ENCODE measurements around the gene SLU7.

SLU7 gene

DNA sequence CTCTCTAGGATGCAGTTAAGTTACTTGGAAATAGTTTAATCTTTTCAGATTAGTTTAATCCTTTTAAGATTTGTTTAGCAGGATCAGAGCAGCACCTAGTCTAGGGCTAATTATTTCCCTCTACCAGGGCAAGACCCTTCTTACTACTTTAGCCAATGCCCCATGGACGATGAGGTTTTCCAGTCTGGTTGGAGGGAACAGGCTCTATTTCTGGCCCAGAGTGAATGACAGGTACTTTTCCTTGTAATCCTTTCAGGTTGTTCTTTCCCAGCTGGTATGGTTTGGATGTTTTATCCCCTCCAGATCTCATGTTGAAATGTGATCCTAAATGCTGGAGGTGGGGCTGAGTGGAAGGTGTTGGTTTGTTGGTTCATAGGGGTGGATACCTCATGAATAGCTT, 30.0 kb upstream of the SLU7 start:
- TF ChIP-seq SIN3A (IDR thresholded peaks at IDR 0.05; ENCODE audit: borderline replicate concordance, insufficient read depth, low read length) (no peak), TAF1 (IDR thresholded peaks at IDR 0.05; ENCODE audit: borderline replicate concordance, insufficient read depth, low read length) (no peak), FOXP2 (optimal IDR thresholded peaks at IDR 0.05; ENCODE audit: borderline replicate concordance, extremely low read depth, extremely low read length, insufficient read depth) (no peak), POLR2AphosphoS5 (IDR thresholded peaks at IDR 0.05; ENCODE audit: low read depth, low read length) (no peak)
- TF ChIP-seq, protein P1, sequence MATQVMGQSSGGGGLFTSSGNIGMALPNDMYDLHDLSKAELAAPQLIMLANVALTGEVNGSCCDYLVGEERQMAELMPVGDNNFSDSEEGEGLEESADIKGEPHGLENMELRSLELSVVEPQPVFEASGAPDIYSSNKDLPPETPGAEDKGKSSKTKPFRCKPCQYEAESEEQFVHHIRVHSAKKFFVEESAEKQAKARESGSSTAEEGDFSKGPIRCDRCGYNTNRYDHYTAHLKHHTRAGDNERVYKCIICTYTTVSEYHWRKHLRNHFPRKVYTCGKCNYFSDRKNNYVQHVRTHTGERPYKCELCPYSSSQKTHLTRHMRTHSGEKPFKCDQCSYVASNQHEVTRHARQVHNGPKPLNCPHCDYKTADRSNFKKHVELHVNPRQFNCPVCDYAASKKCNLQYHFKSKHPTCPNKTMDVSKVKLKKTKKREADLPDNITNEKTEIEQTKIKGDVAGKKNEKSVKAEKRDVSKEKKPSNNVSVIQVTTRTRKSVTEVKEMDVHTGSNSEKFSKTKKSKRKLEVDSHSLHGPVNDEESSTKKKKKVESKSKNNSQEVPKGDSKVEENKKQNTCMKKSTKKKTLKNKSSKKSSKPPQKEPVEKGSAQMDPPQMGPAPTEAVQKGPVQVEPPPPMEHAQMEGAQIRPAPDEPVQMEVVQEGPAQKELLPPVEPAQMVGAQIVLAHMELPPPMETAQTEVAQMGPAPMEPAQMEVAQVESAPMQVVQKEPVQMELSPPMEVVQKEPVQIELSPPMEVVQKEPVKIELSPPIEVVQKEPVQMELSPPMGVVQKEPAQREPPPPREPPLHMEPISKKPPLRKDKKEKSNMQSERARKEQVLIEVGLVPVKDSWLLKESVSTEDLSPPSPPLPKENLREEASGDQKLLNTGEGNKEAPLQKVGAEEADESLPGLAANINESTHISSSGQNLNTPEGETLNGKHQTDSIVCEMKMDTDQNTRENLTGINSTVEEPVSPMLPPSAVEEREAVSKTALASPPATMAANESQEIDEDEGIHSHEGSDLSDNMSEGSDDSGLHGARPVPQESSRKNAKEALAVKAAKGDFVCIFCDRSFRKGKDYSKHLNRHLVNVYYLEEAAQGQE (IDR thresholded peaks at IDR 0.05; ENCODE audit: insufficient read depth in 1 of 2, low read depth in 2 of 2, low read length in 2 of 2), result no peak

DNA sequence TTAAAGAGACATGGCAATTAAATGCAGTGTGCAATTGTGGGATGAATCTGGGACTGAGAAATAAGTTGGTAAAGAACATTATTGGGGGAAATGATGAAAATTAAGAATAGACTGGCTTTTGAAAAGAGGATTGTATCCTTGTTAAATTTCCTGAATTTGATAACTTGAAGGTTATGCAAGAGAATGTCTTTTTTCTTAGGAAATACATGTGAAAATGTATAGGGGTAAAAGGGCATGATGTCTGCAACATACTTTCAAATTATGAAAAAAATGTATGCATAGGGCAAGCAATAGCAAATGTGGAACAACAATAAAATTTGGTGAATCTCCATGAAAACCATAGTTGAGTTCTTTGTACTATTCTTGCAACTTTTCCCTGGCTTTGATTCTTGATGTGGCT, 26.9 kb upstream of the SLU7 start:
- TF ChIP-seq FOXP2 (optimal IDR thresholded peaks at IDR 0.05; ENCODE audit: borderline replicate concordance, extremely low read depth, extremely low read length, insufficient read depth) (no peak), SIN3A (IDR thresholded peaks at IDR 0.05; ENCODE audit: borderline replicate concordance, insufficient read depth, low read length) (no peak), TAF1 (IDR thresholded peaks at IDR 0.05; ENCODE audit: borderline replicate concordance, insufficient read depth, low read length) (no peak), POLR2AphosphoS5 (IDR thresholded peaks at IDR 0.05; ENCODE audit: low read depth, low read length) (no peak)
- TF ChIP-seq, protein P1 (IDR thresholded peaks at IDR 0.05; ENCODE audit: insufficient read depth in 1 of 2, low read depth in 2 of 2, low read length in 2 of 2), result no peak

DNA sequence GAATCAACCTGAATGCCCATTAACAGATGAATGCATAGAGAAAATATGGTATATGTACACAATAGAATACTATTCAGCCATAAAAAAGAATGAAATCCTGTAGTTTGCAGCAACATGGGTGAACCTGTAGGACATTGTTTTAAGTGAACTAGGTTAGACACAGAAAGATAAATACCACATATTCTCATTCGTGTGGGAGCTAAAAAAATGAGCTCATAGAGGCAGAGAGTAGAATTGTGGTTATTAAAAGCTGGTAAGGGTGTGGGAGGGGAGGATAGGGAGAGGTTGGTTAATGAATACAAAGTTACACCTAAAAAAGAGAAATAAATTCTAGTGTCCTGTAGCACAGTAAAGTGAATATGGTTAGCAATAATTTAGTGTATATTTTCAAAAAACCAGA, 26.3 kb upstream of the SLU7 start:
- TF ChIP-seq TAF1 (IDR thresholded peaks at IDR 0.05; ENCODE audit: borderline replicate concordance, insufficient read depth, low read length) (no peak), POLR2AphosphoS5 (IDR thresholded peaks at IDR 0.05; ENCODE audit: low read depth, low read length) (no peak), SIN3A (IDR thresholded peaks at IDR 0.05; ENCODE audit: borderline replicate concordance, insufficient read depth, low read length) (no peak), FOXP2 (optimal IDR thresholded peaks at IDR 0.05; ENCODE audit: borderline replicate concordance, extremely low read depth, extremely low read length, insufficient read depth) (no peak)
- TF ChIP-seq, protein P1 (IDR thresholded peaks at IDR 0.05; ENCODE audit: insufficient read depth in 1 of 2, low read depth in 2 of 2, low read length in 2 of 2), result no peak

DNA sequence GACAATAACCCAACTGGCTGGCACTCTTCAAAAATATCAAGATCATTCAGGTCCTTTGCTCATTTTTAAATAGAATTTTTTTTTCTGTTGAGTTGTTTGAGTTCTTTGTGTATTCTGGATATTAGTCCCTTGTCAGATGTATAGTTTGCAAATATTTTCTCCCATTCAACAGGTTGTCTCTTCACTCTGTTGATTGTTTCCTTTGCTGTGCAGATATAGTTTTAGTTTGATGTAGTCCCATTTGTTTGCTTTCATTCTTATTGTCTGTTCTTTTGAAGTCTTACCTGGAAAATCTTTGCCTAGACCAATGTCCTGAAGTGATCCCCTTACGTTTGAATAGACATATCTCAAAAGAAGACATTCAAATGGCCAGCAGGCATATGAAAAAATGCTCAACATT, 25.5 kb upstream of the SLU7 start:
- no peak for TF ChIP-seq FOXP2 (optimal IDR thresholded peaks at IDR 0.05; ENCODE audit: borderline replicate concordance, extremely low read depth, extremely low read length, insufficient read depth)
- no peak for TF ChIP-seq POLR2AphosphoS5 (IDR thresholded peaks at IDR 0.05; ENCODE audit: low read depth, low read length)
- TF ChIP-seq, protein P1 (IDR thresholded peaks at IDR 0.05; ENCODE audit: insufficient read depth in 1 of 2, low read depth in 2 of 2, low read length in 2 of 2), result no peak
- TF ChIP-seq TAF1 (IDR thresholded peaks at IDR 0.05; ENCODE audit: borderline replicate concordance, insufficient read depth, low read length), result no peak
- TF ChIP-seq SIN3A (IDR thresholded peaks at IDR 0.05; ENCODE audit: borderline replicate concordance, insufficient read depth, low read length), result no peak
